Pancreas (tissue), 10 donors: ENCODE data around the gene TGM1. TPM values are rescaled to one million over a fixed set of nuclear protein-coding genes. Genes with fewer than 3 reads are reported as not detected.
A peak's percentile ranks its signal among the peaks of the same experiment; 100 is the strongest.

ENCODE experiments used
- ATAC-seq, 4 donors: fragments of 200-7000 bp; cut with Tn5 transposase; one replicate each; pipeline versions ENCODE4 v1.8.0 to v1.9.1; 2020; ENCODE audit warnings: mild to moderate bottlenecking in 4 of 4, moderate library complexity in 4 of 4
- DNase-seq, 6 donors: peaks; one replicate each; pipeline ENCODE4 v3.0.0-alpha.2; 2020
- FAIRE-seq: peaks from 2 replicates; lab custom pipeline; 2012; peaks lifted over from hg19 to GRCh38; lab: Jason Lieb, UNC
- H3K27ac ChIP-seq, 4 donors: fragments of 200-600 bp; sonication (generic); 1 replicate in 3 of 4; 2 replicates in 1 of 4; pipeline versions ENCODE4 v1.5.0 to v1.8.0; 2020
- H3K27me3 ChIP-seq, 4 donors: fragments of 200-600 bp; one replicate each; pipeline ENCODE4 v1.8.0; 2021
- H3K36me3 ChIP-seq, 3 donors: fragments of 200-600 bp; sonication (generic) in 1 of 3; one replicate each; pipeline versions ENCODE4 v1.5.0 to v1.8.0; 2020 to 2021
- H3K4me1 ChIP-seq, 3 donors: fragments of 200-600 bp; one replicate each; pipeline ENCODE4 v1.8.0; 2021
- H3K4me3 ChIP-seq, 4 donors: fragments of 200-600 bp; sonication (generic) in 2 of 4; one replicate each; pipeline versions ENCODE4 v1.5.0 to v1.8.0; 2020 to 2021
- H3K9me3 ChIP-seq, 4 donors: fragments of 200-600 bp; one replicate each; pipeline ENCODE4 v1.8.0; 2021
- WGBS, 2 donors: extraction: QIAGEN DNeasy Blood & Tissue Kit; methylation state at CpG; one replicate each; pipeline ENCODE4 v1.1.7; 2013; 5-methylcytosine and 5-hydroxymethylcytosine counted together
- intact Hi-C, 3 donors: fragments of 100-400 bp; cut with DNase I; formaldehyde crosslinking; loops; one replicate each; pipeline versions ENCODE4 v1.11.1 to v1.14.2; 2022
- polyA plus RNA-seq, 2 donors: library from polyadenylated mRNA; stranded (reverse); fragments of 200-250 nt; gene quantifications; one replicate each; pipeline ENCODE4 v1.2.3, GENCODE V29; 2013
- total RNA-seq, 6 donors: library from RNA; stranded (reverse); fragmentation: NEBNext Ultra II Directional in 4 of 6; extraction: Animal tissue kit (Norgen Biotek cat#: 25700) in 4 of 6; gene quantifications; one replicate each; pipeline versions ENCODE4 v1.2.1 to v1.2.4, GENCODE V29; 2021 to 2023
- TF ChIP-seq, protein P1 (sequence below), 4 donors: fragments of 200-600 bp; sonication (generic) in 3 of 4; IDR thresholded peaks; one replicate each; pipeline versions ENCODE4 v1.5.0 to v1.8.0; 2021; ENCODE audit warnings: antibody characterized with exemption in 4 of 4
- donor health status: healthy with polysubstance abuse.
- donor health status: DM: no; HTN: no; CAD: no; lungs with moderate emphysema.
- donor health status: DM: no; HTN: no; CAD: no.
- donor health status: control.
- donor health status: control.
- donor health status: Bipolar disorder and iron deficiency.
- donor health status: DM: yes; HTN: yes; CAD: no.
- donor health status: DM: no; HTN: no; CAD: no.
- donor health status: DM: no; HTN: no; CAD: no.
- donor health status: DM: yes; HTN: yes; CAD: no.

The TGM1 gene
- total and polyA plus RNA-seq, 8 donors, result 1.2 to 5.4 (median 2.8) TPM

DNA sequence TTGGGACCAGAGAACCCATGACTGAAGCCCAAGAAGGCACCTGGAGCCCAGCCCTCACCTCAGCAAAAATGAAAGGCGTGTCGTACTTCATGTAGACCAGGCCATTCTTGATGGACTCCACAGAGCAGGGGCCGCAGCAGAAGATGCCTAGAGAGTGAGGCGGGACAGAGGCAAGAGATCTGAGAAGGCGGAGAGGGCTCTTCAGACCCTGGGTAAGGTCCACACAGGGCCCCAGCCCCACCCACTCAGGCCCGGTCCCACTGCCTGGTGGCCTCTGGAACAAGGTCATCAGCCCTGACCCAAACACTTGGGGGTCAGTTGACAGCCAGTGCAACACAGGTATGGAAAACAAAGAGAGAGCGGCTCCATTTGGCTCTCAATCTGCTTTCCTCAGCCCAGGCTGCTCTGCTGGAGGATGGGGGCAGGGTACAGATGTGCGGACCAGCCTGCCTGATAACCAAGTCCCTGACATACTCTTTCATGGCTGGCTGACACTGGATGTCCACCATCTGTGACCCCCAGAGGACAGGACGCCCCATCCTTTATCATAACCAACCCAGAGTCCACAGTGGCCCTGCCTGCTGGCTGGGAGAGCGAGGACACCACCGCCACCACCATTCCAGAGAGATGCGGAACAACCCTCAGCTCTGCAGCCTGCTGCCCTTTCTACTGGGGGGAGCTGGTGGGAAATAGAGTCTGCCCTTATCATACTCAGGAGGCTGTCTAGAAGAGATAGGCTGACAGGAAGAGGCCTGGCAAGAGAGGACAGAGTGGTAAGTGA lies 6.9 kb downstream of the TGM1 start:
- intact Hi-C loops, result no loop called here
- no peaks in the 10 kb centered on the region for H3K9me3 ChIP-seq
- no peak for ATAC-seq
- DNase-seq, result peak in 1 of 6 donors; percentile 18
- H3K4me1 ChIP-seq, result no peaks in the 10 kb centered on the region
- no peak for FAIRE-seq
- H3K27me3 ChIP-seq, result no peaks in the 10 kb centered on the region
- no peak overlapping the region for H3K4me3 ChIP-seq
- no peaks in the 10 kb centered on the region for H3K36me3 ChIP-seq
- WGBS, 2 donors, result 91% methylated on average over 12 of the region's 12 CpGs
- no peak overlapping the region for H3K27ac ChIP-seq
- TF ChIP-seq, protein P1, sequence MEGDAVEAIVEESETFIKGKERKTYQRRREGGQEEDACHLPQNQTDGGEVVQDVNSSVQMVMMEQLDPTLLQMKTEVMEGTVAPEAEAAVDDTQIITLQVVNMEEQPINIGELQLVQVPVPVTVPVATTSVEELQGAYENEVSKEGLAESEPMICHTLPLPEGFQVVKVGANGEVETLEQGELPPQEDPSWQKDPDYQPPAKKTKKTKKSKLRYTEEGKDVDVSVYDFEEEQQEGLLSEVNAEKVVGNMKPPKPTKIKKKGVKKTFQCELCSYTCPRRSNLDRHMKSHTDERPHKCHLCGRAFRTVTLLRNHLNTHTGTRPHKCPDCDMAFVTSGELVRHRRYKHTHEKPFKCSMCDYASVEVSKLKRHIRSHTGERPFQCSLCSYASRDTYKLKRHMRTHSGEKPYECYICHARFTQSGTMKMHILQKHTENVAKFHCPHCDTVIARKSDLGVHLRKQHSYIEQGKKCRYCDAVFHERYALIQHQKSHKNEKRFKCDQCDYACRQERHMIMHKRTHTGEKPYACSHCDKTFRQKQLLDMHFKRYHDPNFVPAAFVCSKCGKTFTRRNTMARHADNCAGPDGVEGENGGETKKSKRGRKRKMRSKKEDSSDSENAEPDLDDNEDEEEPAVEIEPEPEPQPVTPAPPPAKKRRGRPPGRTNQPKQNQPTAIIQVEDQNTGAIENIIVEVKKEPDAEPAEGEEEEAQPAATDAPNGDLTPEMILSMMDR (IDR thresholded peaks at IDR 0.05), result no peak

DNA sequence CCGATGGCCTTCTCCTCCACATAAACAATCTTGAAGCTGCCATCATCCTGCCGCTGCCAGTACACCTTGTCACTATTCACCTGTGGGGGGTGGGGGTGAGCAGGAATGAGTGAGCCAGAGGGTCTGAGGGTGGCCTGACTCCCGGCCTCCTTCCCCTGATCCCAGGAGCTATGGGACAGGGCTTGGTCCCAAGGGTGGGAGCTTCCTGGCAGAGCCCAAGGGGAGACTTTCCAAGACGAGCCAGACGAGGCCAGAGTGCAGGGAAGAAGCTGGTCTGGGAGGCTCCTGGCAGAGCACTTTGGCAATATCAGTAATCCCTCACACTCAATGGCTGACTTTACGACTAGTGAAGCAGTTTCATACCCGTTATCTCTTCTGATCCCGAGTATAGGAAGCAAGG lies 7.5 kb downstream of the TGM1 start:
- no peak for ATAC-seq
- WGBS, 2 donors, result 88% methylated on average over 8 of the region's 8 CpGs
- DNase-seq, result no peak

DNA sequence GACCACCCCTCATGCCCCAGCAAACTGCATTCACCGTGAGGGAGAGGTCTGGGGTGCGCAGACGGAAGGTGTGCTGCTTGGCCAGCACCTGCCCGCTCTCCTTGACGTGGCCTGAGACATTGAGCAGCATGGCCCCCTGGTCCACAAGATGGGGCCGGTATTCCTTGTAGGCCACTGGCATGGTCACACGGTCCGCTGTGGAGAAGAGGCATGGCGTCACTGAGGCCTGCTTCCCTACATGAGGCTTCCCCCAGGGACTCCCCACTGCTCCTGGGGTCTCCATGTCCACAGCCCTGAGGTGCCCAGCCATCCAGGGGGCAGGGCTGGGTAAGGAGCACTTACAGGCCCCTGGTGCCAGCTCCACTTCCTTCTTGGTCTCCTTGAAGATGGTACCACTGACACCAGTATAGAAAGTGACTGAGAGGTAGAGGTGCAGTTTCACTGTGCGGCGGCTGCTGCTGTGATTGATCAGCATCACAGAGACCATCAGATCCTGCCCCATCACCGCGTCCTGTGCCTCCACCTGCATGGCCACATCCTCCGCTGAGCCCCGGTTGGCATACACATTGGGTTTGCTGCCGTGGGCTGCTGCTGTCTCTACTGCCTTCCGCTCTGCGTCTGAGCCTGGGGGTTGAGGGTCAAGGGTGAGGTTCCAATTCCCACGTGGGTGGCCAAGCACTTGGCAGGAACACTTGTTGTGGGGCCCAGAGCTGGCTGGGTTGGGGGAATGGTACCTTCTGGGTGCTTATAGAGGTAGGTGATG lies 8.2 kb downstream of the TGM1 start:
- Histone ChIP-seq H3K4me3 (no peak overlapping the region), H3K4me1 (no peaks in the 10 kb centered on the region), H3K27ac (no peak overlapping the region), H3K9me3 (no peaks in the 10 kb centered on the region), H3K36me3 (no peaks in the 10 kb centered on the region), H3K27me3 (no peaks in the 10 kb centered on the region)
- no peak for ATAC-seq
- no peak for FAIRE-seq
- WGBS, 2 donors, result 93 to 94% methylated on average over 19 of the region's 19 CpGs
- peak in 2 of 6 donors; percentile 34 to 50 for DNase-seq
- TF ChIP-seq, protein P1 (IDR thresholded peaks at IDR 0.05), result no peak
- intact Hi-C loops, result no loop called here

More for the DNA sequence above, 7.5 kb downstream of the TGM1 start:
- Histone ChIP-seq H3K9me3 (no peaks in the 10 kb centered on the region), H3K4me1 (no peaks in the 10 kb centered on the region), H3K4me3 (no peak overlapping the region), H3K27me3 (no peaks in the 10 kb centered on the region), H3K27ac (no peak overlapping the region), H3K36me3 (no peaks in the 10 kb centered on the region)
- TF ChIP-seq, protein P1 (IDR thresholded peaks at IDR 0.05), result no peak
- intact Hi-C loops, result no loop called here
- FAIRE-seq, result no peak

DNA sequence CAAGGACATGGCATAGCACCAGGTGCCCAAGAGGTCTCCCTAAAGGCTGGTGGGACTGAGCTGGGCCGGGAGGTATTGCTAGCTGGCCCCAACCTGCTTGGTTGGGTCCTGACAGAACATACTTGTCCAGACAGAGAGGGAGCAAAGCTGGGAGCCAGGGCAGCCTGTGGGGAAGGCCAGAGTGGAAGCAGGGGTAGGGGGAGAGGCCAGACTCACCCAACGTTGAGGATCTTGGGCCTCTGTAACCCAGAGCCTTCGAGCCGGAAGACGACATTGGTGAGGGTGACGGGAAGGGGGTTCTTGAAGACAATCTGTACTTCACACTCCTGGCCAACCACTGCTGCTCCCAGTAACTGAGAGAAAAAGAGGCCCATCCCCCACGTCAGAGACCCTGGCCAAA lies 9.0 kb downstream of the TGM1 start:
- Histone ChIP-seq H3K4me1 (no peaks in the 10 kb centered on the region), H3K27me3 (no peaks in the 10 kb centered on the region), H3K9me3 (no peaks in the 10 kb centered on the region), H3K27ac (no peak overlapping the region), H3K36me3 (no peaks in the 10 kb centered on the region), H3K4me3 (no peak overlapping the region)
- intact Hi-C loops, result no loop called here
- FAIRE-seq (no peak), DNase-seq (peak in 1 of 6 donors; percentile 35), ATAC-seq (no peak)
- TF ChIP-seq, protein P1 (IDR thresholded peaks at IDR 0.05), result no peak
- 77 to 84% methylated on average over 7 of the region's 7 CpGs for WGBS, 2 donors
